ENCODE measurements around the gene UCP1.

DNA sequence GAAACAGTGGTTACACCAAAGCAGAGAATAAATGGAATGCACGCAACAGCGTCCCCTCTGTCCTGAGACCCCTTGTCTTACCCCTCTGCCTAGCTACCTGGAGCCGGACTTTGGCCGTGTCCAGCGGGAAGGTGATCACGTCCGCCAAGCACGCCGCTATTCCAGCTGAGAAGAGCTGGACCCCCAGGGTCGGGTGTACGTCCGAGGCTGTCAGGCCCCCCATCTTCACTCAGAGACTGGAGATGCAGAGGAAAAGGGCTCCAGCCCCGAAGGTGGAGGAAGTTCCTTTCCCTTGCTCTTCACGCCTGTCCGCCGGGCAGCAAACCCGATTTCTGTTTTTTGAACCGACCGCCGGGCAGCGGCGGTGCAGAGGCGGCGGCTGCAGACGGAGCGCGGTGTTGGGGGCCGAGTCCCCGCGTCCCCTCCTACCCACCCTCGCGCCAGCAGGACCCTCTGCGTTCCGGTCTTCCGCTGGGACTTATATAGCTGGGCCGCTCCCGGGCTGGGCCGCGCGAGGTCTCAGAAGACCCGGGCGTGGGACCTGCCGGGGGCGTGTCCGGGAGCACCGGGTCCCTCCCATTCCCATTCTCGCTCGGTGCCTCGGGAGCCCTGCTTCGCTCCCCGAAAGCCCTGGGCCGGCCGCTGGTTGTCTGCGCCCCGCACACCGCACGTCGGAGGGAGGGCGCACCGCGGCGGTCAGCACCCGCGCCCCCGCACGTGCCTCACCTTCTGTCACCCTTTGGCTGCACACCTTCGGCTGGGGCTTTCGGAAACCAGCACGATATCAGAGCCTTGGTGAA lies at the start of gene UCP1:
- no peak for TF ChIP-seq POLR2A (IDR thresholded peaks at IDR 0.05)
- TF ChIP-seq, protein P1, sequence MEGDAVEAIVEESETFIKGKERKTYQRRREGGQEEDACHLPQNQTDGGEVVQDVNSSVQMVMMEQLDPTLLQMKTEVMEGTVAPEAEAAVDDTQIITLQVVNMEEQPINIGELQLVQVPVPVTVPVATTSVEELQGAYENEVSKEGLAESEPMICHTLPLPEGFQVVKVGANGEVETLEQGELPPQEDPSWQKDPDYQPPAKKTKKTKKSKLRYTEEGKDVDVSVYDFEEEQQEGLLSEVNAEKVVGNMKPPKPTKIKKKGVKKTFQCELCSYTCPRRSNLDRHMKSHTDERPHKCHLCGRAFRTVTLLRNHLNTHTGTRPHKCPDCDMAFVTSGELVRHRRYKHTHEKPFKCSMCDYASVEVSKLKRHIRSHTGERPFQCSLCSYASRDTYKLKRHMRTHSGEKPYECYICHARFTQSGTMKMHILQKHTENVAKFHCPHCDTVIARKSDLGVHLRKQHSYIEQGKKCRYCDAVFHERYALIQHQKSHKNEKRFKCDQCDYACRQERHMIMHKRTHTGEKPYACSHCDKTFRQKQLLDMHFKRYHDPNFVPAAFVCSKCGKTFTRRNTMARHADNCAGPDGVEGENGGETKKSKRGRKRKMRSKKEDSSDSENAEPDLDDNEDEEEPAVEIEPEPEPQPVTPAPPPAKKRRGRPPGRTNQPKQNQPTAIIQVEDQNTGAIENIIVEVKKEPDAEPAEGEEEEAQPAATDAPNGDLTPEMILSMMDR (IDR thresholded peaks at IDR 0.05) = no peak
- no peak for TF ChIP-seq POLR2AphosphoS5 (IDR thresholded peaks at IDR 0.05)
- no peak for TF ChIP-seq EP300 (IDR thresholded peaks at IDR 0.05; ENCODE audit: low read depth)

All from transverse colon (tissue), 4 donors.